H9 (cell line): ENCODE data around the gene PDHX. TPM values are rescaled to one million over a fixed set of nuclear protein-coding genes. Genes with fewer than 3 reads are reported as not detected.

Experiments used
- DNase-seq: peaks from one replicate; pipeline ENCODE4 v3.0.0-alpha.2; 2017
- H2AFZ ChIP-seq: one replicate; pipeline ENCODE4 v1.6.1; 2013; ENCODE audit warnings: mild to moderate bottlenecking, low read length, control low read depth, moderate library complexity
- H2AK5ac ChIP-seq: 2 replicates; pipeline ENCODE4 v1.6.1; 2013; ENCODE audit warnings: low read length, control low read depth, mixed read lengths; ENCODE audit not compliant: insufficient read length
- H2BK120ac ChIP-seq: one replicate; pipeline ENCODE4 v1.6.1; 2013; ENCODE audit warnings: low read depth, mild to moderate bottlenecking, low read length, control low read depth, inconsistent platforms; ENCODE audit not compliant: poor library complexity, severe bottlenecking
- H2BK12ac ChIP-seq: 2 replicates; pipeline ENCODE4 v1.6.1; 2013; ENCODE audit warnings: low read length, control low read depth, mixed read lengths, low read depth; ENCODE audit not compliant: insufficient read length
- H2BK15ac ChIP-seq: 2 replicates; pipeline ENCODE4 v1.6.1; 2013; ENCODE audit warnings: low read depth, low read length, control low read depth
- H2BK20ac ChIP-seq: one replicate; pipeline ENCODE4 v1.6.1; 2013; ENCODE audit warnings: low read depth, mild to moderate bottlenecking, low read length, control low read depth, inconsistent platforms; ENCODE audit not compliant: poor library complexity, severe bottlenecking
- H2BK5ac ChIP-seq: 2 replicates; pipeline ENCODE4 v1.6.1; 2013; ENCODE audit warnings: low read length, control low read depth, mixed read lengths; ENCODE audit not compliant: insufficient read length
- H3K14ac ChIP-seq: 2 replicates; pipeline ENCODE4 v1.6.1; 2013; ENCODE audit warnings: low read length, control low read depth; ENCODE audit not compliant: insufficient read depth
- H3K18ac ChIP-seq: 2 replicates; pipeline ENCODE4 v1.6.1; 2013; ENCODE audit warnings: low read depth, mild to moderate bottlenecking, mixed read lengths, low read length, control low read depth; ENCODE audit not compliant: insufficient read length
- H3K23ac ChIP-seq: 2 replicates; pipeline ENCODE4 v1.6.1; 2013; ENCODE audit warnings: low read length, control low read depth, mixed read lengths, low read depth; ENCODE audit not compliant: insufficient read length
- H3K23me2 ChIP-seq: 2 replicates; pipeline ENCODE4 v1.6.1; 2013; ENCODE audit warnings: low read depth, mild to moderate bottlenecking, mixed read lengths, low read length, control low read depth; ENCODE audit not compliant: insufficient read length, poor library complexity, severe bottlenecking
- H3K27ac ChIP-seq: 2 replicates; pipeline ENCODE4 v1.5.1; 2013; ENCODE audit warnings: low read length, control low read depth, mixed read lengths, low read depth; ENCODE audit not compliant: insufficient read length
- H3K27me3 ChIP-seq: 2 replicates; pipeline ENCODE4 v1.6.1; 2013; ENCODE audit warnings: low read length, control low read depth, inconsistent platforms; ENCODE audit not compliant: insufficient read depth
- H3K4ac ChIP-seq: 2 replicates; pipeline ENCODE4 v1.6.1; 2013; ENCODE audit warnings: low read depth, mild to moderate bottlenecking, control low read depth, inconsistent platforms, low read length, moderate library complexity
- H3K4me1 ChIP-seq: 2 replicates; pipeline ENCODE4 v1.6.1; 2013; ENCODE audit warnings: low read length, control low read depth, inconsistent platforms; ENCODE audit not compliant: insufficient read depth
- H3K4me2 ChIP-seq: 2 replicates; pipeline ENCODE4 v1.6.1; 2013; ENCODE audit warnings: low read length, control low read depth, mixed read lengths; ENCODE audit not compliant: insufficient read length, insufficient read depth
- H3K56ac ChIP-seq: 2 replicates; pipeline ENCODE4 v1.6.1; 2013; ENCODE audit warnings: low read depth, mild to moderate bottlenecking, mixed read lengths, low read length, control low read depth; ENCODE audit not compliant: insufficient read length
- H3K79me1 ChIP-seq: 2 replicates; pipeline ENCODE4 v1.6.1; 2013; ENCODE audit warnings: low read depth, mild to moderate bottlenecking, moderate library complexity, low read length, control low read depth, inconsistent platforms; ENCODE audit not compliant: insufficient read depth, poor library complexity, severe bottlenecking
- H3K79me2 ChIP-seq: 2 replicates; pipeline ENCODE4 v1.6.1; 2013; ENCODE audit warnings: low read length, control low read depth, inconsistent platforms; ENCODE audit not compliant: insufficient read depth
- H3K9ac ChIP-seq: 2 replicates; pipeline ENCODE4 v1.6.1; 2013; ENCODE audit warnings: low read length, control low read depth, mixed read lengths; ENCODE audit not compliant: insufficient read length; ENCODE audit errors: extremely low read depth
- H3K9me3 ChIP-seq: one replicate; pipeline ENCODE4 v1.6.1; 2013; ENCODE audit warnings: low read depth, low read length, inconsistent platforms; ENCODE audit not compliant: control insufficient read depth
- H3T11ph ChIP-seq: one replicate; pipeline ENCODE4 v1.6.1; 2013; ENCODE audit warnings: mild to moderate bottlenecking, low read length, control low read depth, inconsistent platforms
- H4K20me1 ChIP-seq: one replicate; pipeline ENCODE4 v1.6.1; 2013; ENCODE audit not compliant: control insufficient read depth, insufficient read length, insufficient read depth
- H4K5ac ChIP-seq: 2 replicates; pipeline ENCODE4 v1.6.1; 2013; ENCODE audit warnings: low read depth, mild to moderate bottlenecking, mixed read lengths, low read length, control low read depth; ENCODE audit not compliant: insufficient read length
- H4K8ac ChIP-seq: replicated peaks from 2 replicates; pipeline ENCODE4 v1.6.1; 2013; ENCODE audit warnings: low read length, control low read depth, mixed read lengths, low read depth; ENCODE audit not compliant: insufficient read length
- H4K91ac ChIP-seq: 2 replicates; pipeline ENCODE4 v1.6.1; 2013; ENCODE audit warnings: low read depth, mild to moderate bottlenecking, moderate library complexity, mixed read lengths, low read length, control low read depth; ENCODE audit not compliant: insufficient read length
- H3K27ac Mint-ChIP-seq, 3 experiments: 2 replicates in 2 of 3; 3 replicates in 1 of 3; pipeline ENCODE4 v1.8.0; 2020 to 2021; ENCODE audit warnings: mixed read lengths in 3 of 3, mild to moderate bottlenecking in 1 of 3, moderate library complexity in 1 of 3
- H3K27me3 Mint-ChIP-seq: 2 replicates; pipeline ENCODE4 v1.8.0; 2021; ENCODE audit warnings: low read depth, mild to moderate bottlenecking, moderate library complexity, mixed read lengths
- H3K36me3 Mint-ChIP-seq, 3 experiments: 2 replicates in 2 of 3; 3 replicates in 1 of 3; pipeline ENCODE4 v1.8.0; 2020 to 2021; ENCODE audit warnings: low read depth in 3 of 3, mixed read lengths in 3 of 3; ENCODE audit not compliant: insufficient read depth in 1 of 3
- H3K4me1 Mint-ChIP-seq, 2 experiments: 2 replicates each; pipeline ENCODE4 v1.8.0; 2020; ENCODE audit warnings: mixed read lengths in 2 of 2
- H3K4me3 Mint-ChIP-seq, 2 experiments: 2 replicates in 1 of 2; 3 replicates in 1 of 2; pipeline ENCODE4 v1.8.0; 2020 to 2021; ENCODE audit warnings: mild to moderate bottlenecking in 2 of 2, mixed read lengths in 2 of 2, moderate library complexity in 1 of 2
- H3K9me3 Mint-ChIP-seq, 2 experiments: 2 replicates in 1 of 2; 3 replicates in 1 of 2; pipeline ENCODE4 v1.8.0; 2020; ENCODE audit warnings: mild to moderate bottlenecking in 2 of 2, mixed read lengths in 2 of 2, moderate library complexity in 1 of 2
- CTCF ChIP-seq: fragments of 200-600 bp; sonication (generic); conservative IDR thresholded peaks from 3 replicates; pipeline ENCODE4 v1.8.0; 2021; ENCODE audit warnings: antibody characterized with exemption, mild to moderate bottlenecking
- WGBS: extraction: QIAGEN DNeasy Blood & Tissue Kit; methylation state at CpG from one replicate; pipeline ENCODE4 v1.1.7; 2013; ENCODE audit warnings: missing lambda C conversion rate, low lambda C conversion rate, mixed read lengths; ENCODE audit not compliant: insufficient read length; ENCODE audit errors: extremely low coverage; 5-methylcytosine and 5-hydroxymethylcytosine counted together
- total RNA-seq: library from RNA; stranded (reverse); gene quantifications from 2 replicates; pipeline ENCODE4 v1.2.1, GENCODE V29; 2021

Gene PDHX
- total RNA-seq, 1 experiment from 2014 or later, result 40.1 TPM

GRCh38 chr11:35033011-35033410, 116.6 kb downstream of the PDHX start:
- no peak overlapping the region for H3K18ac ChIP-seq
- no peak overlapping the region for H2AFZ ChIP-seq

More at GRCh38 chr11:35033011-35033410, 116.6 kb downstream of the PDHX start:
- H3K27ac ChIP-seq, result no peak overlapping the region
- no peak overlapping the region for H4K8ac ChIP-seq
- H4K5ac ChIP-seq, result no peak overlapping the region
- H3K79me2 ChIP-seq, result no peaks in the 10 kb centered on the region
- no peak for TF ChIP-seq CTCF
- Mint-ChIP-seq H3K4me3 (no peak overlapping the region), H3K9me3 (0 out of 5 replicates have a peak, but pooled peaks cover 0 to 2% of the 10 kb centered on the region in 2 experiments), H3K4me1 (peaks cover 5% of the 10 kb centered on the region in 2 experiments), H3K27ac (no peak overlapping the region), H3K27me3 (0 out of 2 replicates have a peak, but pooled peaks cover 1% of the 10 kb centered on the region), H3K36me3 (no peaks in the 10 kb centered on the region)
- no CpG with 5 or more reads among the region's 6 CpGs for WGBS
- H3K4me2 ChIP-seq, result no peak overlapping the region
- no peak for DNase-seq
- H3K23ac ChIP-seq, result no peak overlapping the region
- no peak overlapping the region for H2BK15ac ChIP-seq
- no peak overlapping the region for H3K9ac ChIP-seq
- H2BK120ac ChIP-seq, result no peak overlapping the region
- no peaks in the 10 kb centered on the region for H3K9me3 ChIP-seq
- no peak overlapping the region for H3K4ac ChIP-seq
- no peak overlapping the region for H2BK20ac ChIP-seq
- H2BK5ac ChIP-seq, result no peak overlapping the region
- no peaks in the 10 kb centered on the region for H3K79me1 ChIP-seq
- H3K27me3 ChIP-seq, result no peaks in the 10 kb centered on the region
- no peak overlapping the region for H3T11ph ChIP-seq
- no peak overlapping the region for H4K91ac ChIP-seq
- H3K4me1 ChIP-seq, result no peaks in the 10 kb centered on the region; the same call in 1 of the 2 replicates
- no peak overlapping the region for H3K56ac ChIP-seq
- no peaks in the 10 kb centered on the region for H3K23me2 ChIP-seq
- H3K14ac ChIP-seq, result no peak overlapping the region
- no peak overlapping the region for H2BK12ac ChIP-seq
- H4K20me1 ChIP-seq, result no peaks in the 10 kb centered on the region
- no peak overlapping the region for H2AK5ac ChIP-seq
